SKM-1 (cell line): ENCODE results near the gene MAML1.
"Not testable (repeated sequence)": the region's sequence is repeated elsewhere in the genome, so short reads cannot be mapped to it uniquely, and the experiment has no call there.

Experiments
- DNase-seq: peaks from one replicate; lab custom pipeline; 2025; ENCODE audit not compliant: unreplicated experiment; lab: John Stamatoyannopoulos, UW

The MAML1 gene

DNA sequence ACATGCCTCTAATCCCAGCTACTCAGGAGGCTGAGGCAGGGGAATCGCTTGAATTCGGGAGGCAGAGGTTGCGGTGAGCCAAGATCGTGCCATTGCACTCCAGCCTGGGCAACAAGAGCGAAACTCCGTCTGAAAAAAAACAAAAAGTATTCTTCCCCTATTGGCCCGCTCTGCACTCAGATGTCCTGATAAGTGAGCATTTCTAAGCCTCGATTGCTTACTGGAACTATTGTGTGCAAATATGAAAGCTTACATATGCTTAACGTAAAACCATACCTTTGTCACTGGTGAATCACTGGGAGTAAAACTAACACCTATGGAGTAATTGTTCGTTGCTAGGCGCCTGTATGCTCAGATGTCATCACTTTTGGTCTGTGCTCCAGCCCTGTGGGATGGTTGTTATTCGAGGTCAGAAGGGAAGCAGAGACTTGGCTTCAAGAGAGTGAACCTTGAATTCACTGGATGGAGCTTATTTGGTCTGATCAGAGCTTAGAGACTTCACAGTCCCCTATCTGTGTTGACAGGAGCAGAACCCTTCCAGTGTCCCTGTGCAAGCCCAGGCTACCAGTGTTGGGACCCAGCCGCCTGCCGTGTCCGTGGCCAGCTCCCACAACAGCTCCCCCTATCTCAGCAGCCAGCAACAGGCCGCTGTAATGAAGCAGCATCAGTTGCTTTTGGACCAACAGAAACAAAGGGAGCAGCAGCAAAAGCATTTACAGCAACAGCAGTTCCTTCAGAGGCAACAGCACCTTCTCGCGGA, 35.9 kb downstream of the MAML1 start:
- no peak for DNase-seq

DNA sequence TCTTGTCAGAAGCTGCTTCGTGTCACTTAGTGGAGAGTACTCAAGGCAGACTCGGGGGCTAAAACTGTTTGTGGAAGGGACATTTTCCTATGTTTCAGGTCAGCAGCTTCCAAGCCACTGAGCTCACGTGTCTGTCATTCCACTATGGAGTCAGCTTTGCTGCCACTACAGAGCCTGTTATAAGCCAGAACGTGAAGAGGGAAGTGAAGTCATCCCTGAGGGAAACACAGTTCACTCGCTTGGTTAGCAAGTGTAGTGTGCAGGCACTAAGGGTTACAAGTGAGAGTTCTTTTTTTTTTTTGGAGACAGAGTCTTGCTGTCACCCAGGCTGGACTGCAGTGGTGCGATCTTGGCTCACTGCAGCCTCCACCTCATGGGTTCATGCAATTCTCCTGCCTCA, 36.6 kb downstream of the MAML1 start:
- no peak for DNase-seq

DNA sequence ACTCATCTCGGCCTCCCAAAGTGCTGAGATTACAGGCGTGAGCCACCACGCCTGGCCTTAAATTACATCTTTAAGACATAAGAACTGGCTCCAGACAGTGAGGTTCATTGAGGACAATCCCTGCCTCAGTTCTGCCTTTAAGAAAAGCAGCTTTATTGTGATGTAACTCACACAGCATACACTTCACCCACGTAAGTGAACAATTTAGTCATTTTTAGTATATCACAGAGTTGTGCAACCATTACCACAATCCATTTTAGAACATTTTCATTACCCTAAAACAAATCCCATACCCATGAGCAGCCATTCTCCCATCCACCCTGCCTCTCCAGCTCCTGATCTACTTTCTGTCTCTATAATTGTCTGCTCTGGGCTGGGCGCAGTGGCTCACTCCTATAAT, 37.2 kb downstream of the MAML1 start:
- no peak for DNase-seq

DNA sequence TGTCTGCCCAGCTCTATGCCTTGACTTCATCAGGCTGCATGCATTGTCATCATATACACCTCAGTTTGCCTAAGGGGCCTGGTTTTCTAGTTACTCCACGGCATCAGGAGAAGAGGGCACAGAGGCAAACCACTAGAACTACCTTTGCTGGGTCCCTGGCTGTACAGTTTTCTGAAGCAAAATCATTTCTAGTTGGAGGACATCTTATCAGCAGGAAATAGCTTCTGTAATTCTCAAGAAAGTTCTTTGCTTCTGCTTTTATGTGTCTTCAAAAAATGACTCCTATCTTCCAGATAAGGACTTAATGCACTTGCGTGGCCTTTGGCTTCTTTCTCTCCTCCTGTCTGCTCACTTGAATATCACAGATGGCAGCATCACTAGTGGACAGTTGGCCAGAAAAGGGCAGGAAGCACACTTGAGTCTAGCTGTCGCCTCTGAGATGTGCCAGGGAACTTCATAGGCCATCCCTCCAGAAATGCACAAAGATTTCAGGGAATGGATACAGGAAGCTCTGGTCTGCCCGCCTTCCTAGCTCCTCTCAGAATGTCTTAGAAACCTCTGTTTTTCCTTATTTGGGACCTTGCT, 38.8 kb downstream of the MAML1 start:
- no peak for DNase-seq

DNA sequence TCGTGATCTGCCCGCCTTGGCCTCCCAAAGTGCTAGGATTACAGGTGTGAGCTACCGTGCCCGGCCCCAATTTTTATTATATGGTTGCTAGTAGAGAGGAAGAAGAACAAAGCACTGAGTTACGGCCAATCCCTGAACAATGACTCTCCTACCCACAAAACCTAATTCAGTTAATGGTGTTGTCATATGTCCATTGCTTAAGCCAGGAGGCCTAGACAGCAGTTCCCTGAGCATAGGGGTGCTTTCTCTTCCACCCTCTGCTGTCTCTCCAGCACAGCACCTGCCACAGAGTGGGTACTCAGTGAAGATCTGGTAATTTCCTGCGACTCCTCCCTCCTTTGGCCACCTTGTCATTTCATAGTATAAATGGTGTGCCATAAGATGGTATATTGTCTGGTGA, 39.7 kb downstream of the MAML1 start:
- DNase-seq, result no peak

DNA sequence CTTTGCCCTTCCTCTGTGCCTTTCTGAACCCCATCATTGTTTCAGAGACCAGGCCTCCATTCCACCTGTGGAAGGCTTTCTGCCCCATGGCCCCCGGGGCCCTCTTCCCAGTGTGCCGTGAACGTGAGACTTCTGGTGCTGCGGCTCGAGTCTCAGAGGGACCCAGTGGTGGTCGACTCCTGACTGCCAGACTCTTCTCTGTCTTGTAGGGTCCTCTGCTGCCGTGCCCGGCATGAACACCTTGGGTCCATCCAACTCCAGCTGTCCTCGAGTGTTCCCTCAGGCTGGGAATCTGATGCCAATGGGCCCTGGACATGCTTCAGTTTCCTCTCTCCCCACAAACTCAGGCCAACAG, 41.0 kb downstream of the MAML1 start:
- no peak for DNase-seq

DNA sequence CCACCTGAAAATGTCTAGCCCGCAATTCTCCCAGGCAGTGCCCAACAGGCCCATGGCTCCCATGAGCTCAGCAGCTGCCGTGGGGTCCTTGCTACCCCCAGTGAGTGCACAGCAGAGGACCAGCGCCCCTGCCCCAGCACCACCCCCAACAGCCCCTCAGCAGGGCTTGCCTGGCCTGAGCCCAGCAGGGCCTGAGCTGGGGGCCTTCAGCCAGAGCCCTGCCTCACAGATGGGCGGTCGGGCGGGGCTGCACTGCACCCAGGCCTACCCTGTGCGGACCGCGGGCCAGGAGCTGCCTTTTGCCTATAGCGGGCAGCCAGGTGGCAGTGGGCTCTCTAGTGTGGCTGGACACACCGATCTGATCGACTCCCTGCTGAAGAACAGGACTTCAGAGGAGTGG, 41.8 kb downstream of the MAML1 start:
- DNase-seq, result no peak

DNA sequence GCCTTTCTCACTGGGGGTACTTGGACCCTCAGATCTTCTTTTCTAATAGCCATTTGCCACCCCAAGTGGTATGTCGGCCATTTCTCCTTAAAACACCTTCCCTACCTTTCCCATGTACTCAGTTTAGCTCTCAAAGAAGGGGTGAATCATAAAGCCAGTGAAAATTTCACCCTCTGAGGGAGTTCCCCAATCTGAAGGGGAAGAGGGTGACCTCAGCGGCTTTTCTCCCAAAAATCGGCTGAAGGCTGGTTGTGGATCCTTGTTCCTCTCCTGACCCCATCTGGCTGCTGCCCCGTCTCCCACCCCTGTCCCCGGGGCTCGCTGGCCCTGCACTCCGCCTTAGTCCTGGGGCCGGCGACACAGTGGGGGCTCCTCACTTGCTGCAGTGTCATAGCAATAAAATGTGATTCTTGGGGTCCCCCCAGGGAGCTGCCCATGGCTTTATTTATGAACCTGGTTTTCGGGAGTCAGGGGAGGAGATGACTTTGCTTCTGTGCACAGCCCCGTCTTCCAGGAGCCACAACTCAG, 43.9 kb downstream of the MAML1 start:
- DNase-seq, result no peak

DNA sequence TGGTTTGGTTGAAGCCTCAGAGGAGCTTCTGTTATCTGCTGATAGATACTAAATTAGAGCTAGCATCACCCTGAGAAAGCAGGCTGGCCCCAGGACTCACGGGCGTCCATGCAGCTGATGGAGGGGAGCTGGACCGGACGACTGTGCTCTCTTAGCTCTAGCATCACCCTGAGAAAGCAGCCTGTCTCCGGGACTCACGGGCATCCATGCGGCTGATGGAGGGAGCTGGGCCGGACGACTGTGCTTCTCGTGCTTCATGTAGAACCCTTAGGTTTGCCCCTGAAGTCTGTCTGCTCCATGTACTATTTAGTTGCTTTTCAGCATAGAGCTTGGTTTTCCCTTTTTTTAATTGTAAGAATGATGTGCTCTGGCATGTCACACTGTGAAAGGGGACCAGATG, 44.8 kb downstream of the MAML1 start:
- no peak for DNase-seq

DNA sequence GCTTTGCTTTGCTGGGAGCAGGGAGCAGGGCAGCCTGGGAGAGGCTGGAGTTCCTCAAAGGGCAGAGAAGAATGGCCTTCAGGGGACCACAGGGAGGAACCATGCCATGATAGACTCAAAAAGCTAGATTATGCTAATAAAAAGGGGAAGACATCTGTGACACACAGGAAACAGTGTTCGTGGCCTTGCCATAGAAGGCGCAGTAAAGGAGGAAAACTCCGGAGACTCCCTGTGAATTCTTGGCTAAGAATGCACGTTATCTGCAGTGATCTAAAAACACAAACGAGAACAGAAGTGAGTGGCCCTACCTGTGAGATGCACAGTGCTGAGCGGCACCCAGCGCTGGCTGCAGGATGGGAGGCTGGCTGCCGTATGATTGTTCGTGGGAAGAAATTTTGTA, 45.3 kb downstream of the MAML1 start:
- DNase-seq, result no peak

DNA sequence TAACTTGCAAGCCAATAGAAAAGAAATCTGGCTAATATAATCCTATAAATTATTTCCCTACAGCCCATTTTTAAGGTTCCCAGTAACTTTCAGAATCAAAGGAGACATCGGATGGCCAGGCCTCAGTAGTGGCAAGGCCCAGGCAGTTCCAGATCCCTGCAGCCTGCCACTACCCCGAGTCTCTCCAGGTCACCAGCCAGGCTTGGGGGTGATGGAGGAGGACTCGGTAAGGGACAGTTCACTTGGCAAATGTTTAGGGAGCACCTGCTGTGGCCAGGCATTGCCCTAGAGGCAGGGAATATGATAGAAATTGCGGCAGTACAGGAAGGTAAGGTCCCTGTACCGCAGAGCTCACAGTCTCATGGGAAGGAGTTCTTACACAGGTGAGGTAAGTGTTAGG, 46.0 kb downstream of the MAML1 start:
- DNase-seq, result no peak

DNA sequence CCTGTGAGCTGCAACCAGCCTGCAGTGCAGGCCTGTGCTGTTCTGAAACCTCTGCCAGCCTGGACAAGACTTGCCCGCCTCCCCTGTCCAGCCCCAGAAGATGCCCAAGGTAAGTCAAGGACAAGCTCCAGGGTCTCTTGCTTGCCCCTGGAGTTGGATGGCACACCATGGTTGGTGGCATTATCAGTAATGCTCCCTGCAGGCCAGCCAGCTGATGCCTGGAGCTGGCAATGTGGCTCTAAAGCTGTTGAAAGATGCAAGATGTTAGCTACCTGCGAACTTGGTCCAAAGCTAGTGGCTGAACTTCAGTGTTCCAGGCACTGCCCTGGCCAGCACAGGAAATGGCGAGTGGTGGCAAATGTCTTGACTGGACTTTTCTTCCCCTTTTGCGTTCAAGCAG, 47.2 kb downstream of the MAML1 start:
- no peak for DNase-seq

DNA sequence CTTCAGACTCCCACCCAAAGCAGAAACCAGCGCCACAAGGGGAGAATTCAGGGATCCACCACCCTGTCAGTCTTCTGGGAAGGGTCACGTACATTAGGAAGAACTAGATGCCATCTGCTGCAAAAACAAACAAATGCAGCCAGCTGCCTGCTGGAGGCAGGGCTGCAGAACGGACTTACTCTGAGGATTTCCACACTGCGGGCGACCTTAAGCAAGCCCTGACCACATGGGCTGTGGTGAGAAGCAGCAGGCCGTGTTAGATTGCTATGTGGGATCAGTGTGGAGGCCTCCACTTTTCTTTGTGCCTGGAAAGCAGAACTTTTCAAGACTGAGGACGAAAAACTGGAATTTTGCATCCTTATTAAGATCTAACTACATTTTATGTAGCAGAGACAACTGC, 47.7 kb downstream of the MAML1 start:
- DNase-seq, result peak; percentile 83

DNA sequence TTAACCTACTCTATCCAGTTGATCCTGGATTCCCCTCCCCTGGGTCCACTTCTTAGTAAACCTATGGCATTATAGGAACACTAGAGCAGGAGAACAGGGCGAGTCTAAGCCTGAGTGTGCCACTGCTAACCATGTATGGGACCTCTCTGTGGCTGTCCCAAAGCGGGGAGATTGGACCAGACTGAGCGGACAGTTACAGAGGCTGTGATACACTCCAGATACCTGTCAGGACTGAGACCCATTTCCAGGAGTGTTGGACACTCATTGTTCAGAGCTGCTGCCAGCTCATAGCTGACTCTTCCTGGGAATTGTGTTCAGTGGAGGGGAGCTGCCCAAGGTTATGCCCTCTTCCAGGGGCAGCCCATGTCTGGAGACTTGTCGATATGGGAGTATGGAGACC, 49.2 kb downstream of the MAML1 start:
- DNase-seq, result no peak

DNA sequence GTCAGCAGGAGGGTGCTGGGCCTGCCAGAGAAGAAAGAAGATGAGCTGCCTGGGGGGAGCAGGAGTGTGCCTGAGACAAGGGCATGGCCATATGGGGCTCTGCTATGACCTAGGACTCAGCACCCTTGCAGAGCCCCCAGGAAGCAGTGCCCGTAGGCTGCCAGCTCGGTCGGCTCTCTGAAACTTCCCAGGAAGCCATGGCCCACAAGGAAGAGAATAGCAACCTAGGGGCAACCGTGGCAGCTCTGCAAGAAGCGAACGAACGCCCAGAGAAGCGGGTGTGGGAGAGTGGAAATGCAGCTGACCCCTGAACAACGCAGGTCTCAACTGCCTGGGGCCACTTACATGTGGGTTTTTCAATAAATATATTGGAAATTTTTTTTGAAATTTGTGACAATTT, 50.5 kb downstream of the MAML1 start:
- no peak for DNase-seq

DNA sequence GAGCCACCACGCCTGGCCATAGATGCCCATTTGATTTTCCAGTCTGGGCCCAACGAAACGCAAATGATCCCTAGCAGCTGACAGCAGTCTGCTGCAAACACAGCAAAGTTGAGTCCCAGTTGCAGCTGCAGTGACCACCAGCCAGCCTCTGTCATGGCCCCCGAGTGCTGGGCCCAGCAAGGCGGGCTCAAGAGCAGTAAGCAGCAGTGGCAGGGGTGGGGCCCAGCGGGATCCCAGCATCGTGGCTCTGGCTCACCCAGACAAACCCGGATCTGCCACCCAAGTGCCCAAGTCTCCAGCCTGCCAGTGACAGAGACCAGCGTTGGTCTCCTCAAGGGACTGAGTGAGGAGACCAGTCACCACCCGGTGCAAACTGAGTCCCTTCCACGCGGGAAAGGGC, 54.2 kb downstream of the MAML1 start:
- DNase-seq, result no peak

DNA sequence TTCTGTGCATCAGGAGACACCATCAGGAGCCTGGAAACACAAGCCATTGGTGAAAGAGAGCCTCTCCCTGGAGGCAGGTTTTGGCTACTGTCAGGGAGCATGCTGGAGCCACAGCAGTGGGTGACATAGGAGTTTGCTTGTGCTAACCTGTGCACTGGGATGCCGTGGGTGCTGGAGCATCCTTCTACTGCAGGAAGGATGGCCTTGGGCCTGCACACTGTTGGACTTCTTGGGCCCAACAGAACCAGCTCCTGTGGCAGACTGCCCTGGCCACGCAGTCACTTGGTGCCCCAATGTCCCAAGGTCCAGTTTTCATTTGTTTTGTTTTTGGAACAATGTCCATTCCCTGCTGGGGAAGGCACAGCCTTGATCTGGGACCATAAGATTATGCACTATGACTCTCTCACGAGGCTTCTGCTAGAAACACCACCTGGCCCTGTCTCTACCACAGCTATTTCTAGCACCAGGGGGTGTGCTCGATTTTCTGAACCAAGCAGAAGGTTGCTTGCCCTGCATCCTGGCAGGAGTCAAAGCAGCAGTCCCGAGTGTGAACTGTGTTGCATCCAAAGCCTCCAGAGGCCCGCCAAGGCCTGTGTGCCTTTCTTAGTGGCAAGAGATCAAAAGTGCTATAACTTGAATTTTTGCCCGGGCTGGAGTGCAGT, 55.7 kb downstream of the MAML1 start:
- no peak for DNase-seq

DNA sequence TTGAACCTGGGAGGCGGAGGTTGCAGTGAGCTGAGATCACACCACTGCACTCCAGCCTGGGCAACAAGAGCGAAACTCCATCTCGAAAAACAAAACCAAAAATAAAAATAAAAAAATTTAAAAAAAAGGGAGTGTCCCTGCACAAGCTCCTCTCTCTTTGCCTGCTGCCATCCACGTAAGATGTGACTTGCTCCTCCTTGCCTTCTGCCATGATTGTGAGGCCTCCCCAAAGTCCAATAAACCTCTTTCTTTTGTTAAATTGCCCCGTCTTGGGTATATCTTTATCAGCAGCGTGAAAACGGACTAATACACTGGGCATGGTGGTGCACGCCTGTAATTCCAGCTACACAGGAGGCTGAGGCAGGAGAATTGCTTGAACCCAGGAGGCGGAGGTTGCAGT, 56.7 kb downstream of the MAML1 start:
- DNase-seq, result not testable (repeated sequence)

DNA sequence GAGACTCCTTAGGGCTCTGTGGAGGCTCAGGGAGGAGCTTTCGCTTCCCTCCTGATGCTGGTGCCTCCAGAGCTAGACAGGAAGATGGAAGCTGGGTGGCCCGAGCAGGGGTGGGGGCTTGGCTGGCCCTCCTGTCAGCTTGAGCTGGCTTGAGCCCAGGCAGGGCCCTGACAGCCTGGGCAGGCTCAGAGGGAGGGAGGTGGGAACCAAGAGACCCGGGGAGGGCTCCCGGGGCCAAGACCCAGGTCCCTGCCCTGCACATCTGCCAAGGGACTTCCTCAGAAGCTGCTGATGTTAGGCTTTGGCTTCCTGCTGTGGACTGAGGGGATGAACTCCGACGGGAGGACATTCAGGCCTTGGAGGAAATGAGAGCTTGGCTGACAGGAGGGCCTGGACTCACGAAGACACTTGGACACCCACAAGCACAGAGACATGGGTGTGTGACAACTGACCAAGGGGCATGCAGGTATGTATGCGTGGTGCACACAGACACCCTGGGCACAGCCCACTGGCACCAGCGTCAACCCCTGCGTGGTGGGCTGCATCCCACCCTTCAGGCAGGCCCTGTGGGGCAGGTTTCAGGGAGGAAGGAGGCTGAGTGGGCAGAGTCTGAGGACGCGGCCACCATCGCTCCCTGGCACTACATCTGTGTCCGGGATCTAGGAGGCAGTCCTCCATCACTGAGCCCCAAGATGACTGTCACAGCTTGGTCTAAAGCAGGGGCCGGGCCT, 59.4 kb downstream of the MAML1 start:
- DNase-seq, result no peak

DNA sequence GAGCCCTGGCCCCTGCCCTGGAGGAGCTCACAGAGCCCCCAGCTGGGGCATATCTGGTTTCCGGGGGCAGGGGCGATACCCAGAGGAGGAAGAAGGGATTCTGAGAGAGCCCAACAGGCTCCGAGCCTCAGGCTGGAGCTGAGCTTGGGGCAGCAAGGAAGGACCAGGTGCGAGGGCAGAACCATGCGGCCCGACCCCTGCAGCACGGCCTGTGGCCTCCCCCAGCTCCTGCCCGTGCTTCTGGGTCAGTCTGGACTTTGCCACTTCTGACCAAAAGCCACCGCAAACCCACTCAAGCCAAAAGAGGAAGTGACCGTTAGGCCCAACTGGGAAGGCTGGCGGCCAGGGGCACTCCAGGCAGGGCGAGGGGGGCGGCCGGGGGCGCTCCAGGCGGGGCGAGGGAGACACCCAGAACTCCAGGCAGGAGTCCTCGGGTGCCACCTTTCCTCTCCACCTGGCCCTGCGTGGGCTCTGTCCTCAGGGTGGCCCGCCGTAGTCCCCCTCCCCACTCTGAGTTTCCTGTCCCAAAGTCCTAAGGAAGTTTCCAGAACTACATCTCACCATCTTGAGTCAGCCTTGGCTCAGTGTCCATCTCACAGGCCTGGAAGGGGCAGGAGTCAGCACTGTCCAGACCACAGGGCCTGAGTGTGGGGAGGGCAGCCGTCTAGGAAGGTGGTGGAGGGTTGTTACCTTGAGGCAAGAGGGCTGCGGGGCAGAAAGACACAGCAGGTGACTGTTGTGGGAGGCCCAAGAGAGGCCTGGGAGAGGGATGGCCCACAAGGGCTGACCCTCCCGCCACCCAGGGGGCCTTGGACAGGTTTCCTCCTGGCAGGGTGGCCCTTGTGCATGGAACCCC, 60.2 kb downstream of the MAML1 start:
- no peak for DNase-seq
